HG02870 (cell line): Measurements from ENCODE around the gene STK33.

ENCODE experiments used
- ATAC-seq: cut with Tn5 transposase; IDR thresholded peaks from one replicate; pipeline ENCODE4 v1.9.1; 2021; ENCODE audit warnings: mild to moderate bottlenecking, moderate library complexity; ENCODE audit not compliant: unreplicated experiment

STK33 gene

GRCh38 chr11:8593935-8594909 is at the start of gene STK33:
STK33 (minus strand) TSS chr11:8594228; CDS start chr11:8474905, 119,323 bp downstream.
- ATAC-seq = peak; percentile 95

GRCh38 chr11:8642196-8642841 is 48.3 kb upstream of the STK33 start:
- ATAC-seq = no peak

- no peak for ATAC-seq
Observed at GRCh38 chr11:8641332-8641731, 47.3 kb upstream of the STK33 start.

- ATAC-seq = no peak
Observed at GRCh38 chr11:8640267-8640906, 46.4 kb upstream of the STK33 start.

- no peak for ATAC-seq
Observed at GRCh38 chr11:8639655-8640054, 45.6 kb upstream of the STK33 start.

GRCh38 chr11:8638300-8638699 is 44.3 kb upstream of the STK33 start:
- no peak for ATAC-seq

- no peak for ATAC-seq
Observed at GRCh38 chr11:8636127-8636526, 42.1 kb upstream of the STK33 start.

GRCh38 chr11:8634498-8634897 is 40.5 kb upstream of the STK33 start:
- ATAC-seq = peak; percentile 66

- ATAC-seq = no peak
Observed at GRCh38 chr11:8631395-8632118, 37.5 kb upstream of the STK33 start.

GRCh38 chr11:8624698-8625097 is 30.7 kb upstream of the STK33 start:
- no peak for ATAC-seq

GRCh38 chr11:8621147-8621546 is 27.1 kb upstream of the STK33 start:
- no peak for ATAC-seq

- ATAC-seq = no peak
Observed at GRCh38 chr11:8617063-8617462, 23.0 kb upstream of the STK33 start.

GRCh38 chr11:8615291-8616032 is 21.4 kb upstream of the STK33 start:
- no peak for ATAC-seq

GRCh38 chr11:8614497-8614896 is 20.5 kb upstream of the STK33 start:
- ATAC-seq = no peak

- no peak for ATAC-seq
Observed at GRCh38 chr11:8613036-8613435, 19.0 kb upstream of the STK33 start.

GRCh38 chr11:8612522-8612921 is 18.5 kb upstream of the STK33 start:
- ATAC-seq = no peak

GRCh38 chr11:8610532-8611116 is 16.6 kb upstream of the STK33 start:
- ATAC-seq = no peak

GRCh38 chr11:8608652-8609051 is 14.6 kb upstream of the STK33 start:
- ATAC-seq = no peak

- no peak for ATAC-seq
Observed at GRCh38 chr11:8605971-8606563, 12.0 kb upstream of the STK33 start.
